NOMO-1 treated with dmso at 0.1 percent for 144 hours (cell line): ENCODE data around the gene EXD3.
"Not testable (repeated sequence)": the region's sequence is repeated elsewhere in the genome, so short reads cannot be mapped to it uniquely, and the experiment has no call there.

Experiments used
- DNase-seq: peaks from one replicate; lab custom pipeline; 2025; ENCODE audit not compliant: unreplicated experiment; lab: John Stamatoyannopoulos, UW

Gene EXD3

DNA sequence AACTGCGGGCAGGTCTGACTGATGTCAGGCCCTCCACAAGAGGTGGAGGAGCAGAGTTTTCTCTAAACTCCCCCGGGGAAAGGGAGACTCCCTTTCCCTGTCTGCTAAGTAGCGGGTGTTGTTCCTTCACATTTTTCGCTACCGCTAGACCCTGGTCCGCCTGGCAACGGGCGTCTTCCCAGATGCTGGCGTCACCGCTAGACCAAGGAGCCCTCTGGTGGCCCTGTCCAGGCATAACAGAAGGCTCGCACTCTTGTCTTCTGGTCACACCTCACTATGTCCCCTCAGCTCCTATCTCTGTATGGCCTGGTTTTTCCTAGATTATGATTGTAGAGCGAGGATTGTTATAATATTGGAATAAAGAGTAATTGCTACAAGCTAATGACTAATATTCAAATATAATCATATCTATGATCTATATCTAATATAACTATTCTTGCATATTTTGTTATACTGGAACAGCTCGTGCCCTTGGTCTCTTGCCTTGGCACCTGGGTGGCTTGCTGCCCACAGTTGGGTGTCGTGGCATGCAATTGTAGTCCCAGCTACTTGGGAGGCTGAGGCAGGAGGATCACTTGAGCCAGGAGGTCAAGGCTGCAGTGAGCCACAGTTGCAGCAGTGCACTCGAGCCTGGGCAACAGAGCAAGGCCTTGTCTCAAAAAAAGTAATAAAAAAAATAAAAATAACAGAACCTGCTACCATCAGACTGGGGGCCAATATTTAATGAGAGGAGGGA lies 160.6 kb downstream of the EXD3 start:
- not testable (repeated sequence) for DNase-seq
